Measurements from ENCODE around the gene C5orf22. TPM values are rescaled to one million over a fixed set of nuclear protein-coding genes. Genes with fewer than 3 reads are reported as not detected.

C5orf22 gene
- total and polyA plus RNA-seq, 2 of the 13 experiments (the other 11 are each of a cell fraction or from before 2014, with no cell fraction given): 14.0 to 21.5 TPM

GRCh38 chr5:31531543-31531887 is 586 bp upstream of the C5orf22 start:
- ChIA-PET CTCF (ENCODE audit: low intra/inter-chr PET ratio, low total read pairs) (no interaction called here), POLR2A (interaction anchor here (0.6 to 1.3 kb wide), 4 partner anchors 9 to 26 kb away, joined by 3 read pairs; no protein-coding TSS in a partner anchor)
- H3K36me3 ChIP-seq (replicated peaks in 1 of 2; ENCODE audit: control insufficient read depth in 1 of 2, insufficient read depth in 2 of 2, low read length in 2 of 2): peaks cover 9 to 25% of the 10 kb centered on the region in 2 experiments
- H3K9ac ChIP-seq (ENCODE audit: insufficient read depth, low read depth, low read length): peak overlapping the region; percentile 90
- in situ Hi-C loops (cut with HindIII; ENCODE audit: extremely low pct_ligation_motif_present, low pct_unique_long_range_greater_than_20kb): no loop called here
- no peak overlapping the region for H2AFZ ChIP-seq (ENCODE audit: low read length)
- H3K4me1 ChIP-seq (ENCODE audit: insufficient read depth, low read length): peaks cover 36% of the 10 kb centered on the region
- H3K27ac ChIP-seq (ENCODE audit: extremely low read length, insufficient read depth, low read length): peak overlapping the region; percentile 85
- no peaks in the 10 kb centered on the region for H4K20me1 ChIP-seq (ENCODE audit: insufficient read depth, low read length)
- ATAC-seq: peak; percentile 69
- intact Hi-C loops (cut with micrococcal nuclease; ENCODE audit: unreplicated experiment): no loop called here
- no peaks in the 10 kb centered on the region for H3K9me3 ChIP-seq (ENCODE audit: low read length)
- DNase-seq (ENCODE audit: low spot score): peak; percentile 15
- H3K4me2 ChIP-seq (ENCODE audit: low read depth, low read length): peak overlapping the region; percentile 80
- no TSS peak for BruUV-seq (replicated peaks)
- no peaks in the 10 kb centered on the region; a peak in 1 of 5 replicates for H3K27me3 ChIP-seq (ENCODE audit: control insufficient read depth in 1 of 2, insufficient read depth in 2 of 2, low read length in 2 of 2)
- FAIRE-seq: no peak
- peak overlapping the region; percentile 63 to 82 (median 81) for H3K4me3 ChIP-seq (replicated peaks in 1 of 3; ENCODE audit: insufficient read depth in 1 of 3, low read depth in 2 of 3, low read length in 3 of 3)
- 0% methylated on average over 13 of the region's 13 CpGs for WGBS (ENCODE audit: low lambda C conversion rate)
- peaks cover 25% of the 10 kb centered on the region for H3K79me2 ChIP-seq (ENCODE audit: insufficient read depth, low read length)
- TF ChIP-seq REPIN1 (CRISPR knock-in tag; IDR thresholded peaks at IDR 0.05; ENCODE audit: borderline replicate concordance, low read depth) (no peak), RORA (CRISPR knock-in tag; IDR thresholded peaks at IDR 0.05) (no peak), HDAC2 (CRISPR knock-in tag; IDR thresholded peaks at IDR 0.05) (0 out of 2 replicates have a peak, but pooled peaks have one; percentile 10), MAX (IDR thresholded peaks at IDR 0.05) (peak; percentile 50; the same call in 1 of the 2 replicates), ZNF451 (CRISPR knock-in tag; IDR thresholded peaks at IDR 0.05) (0 out of 2 replicates have a peak, but pooled peaks have one; percentile 3)
- TF ChIP-seq, protein P1, sequence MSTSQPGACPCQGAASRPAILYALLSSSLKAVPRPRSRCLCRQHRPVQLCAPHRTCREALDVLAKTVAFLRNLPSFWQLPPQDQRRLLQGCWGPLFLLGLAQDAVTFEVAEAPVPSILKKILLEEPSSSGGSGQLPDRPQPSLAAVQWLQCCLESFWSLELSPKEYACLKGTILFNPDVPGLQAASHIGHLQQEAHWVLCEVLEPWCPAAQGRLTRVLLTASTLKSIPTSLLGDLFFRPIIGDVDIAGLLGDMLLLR (CRISPR knock-in tag; IDR thresholded peaks at IDR 0.05): peak; percentile 59; the same call in 1 of the 2 replicates
- TF ChIP-seq, protein P2, sequence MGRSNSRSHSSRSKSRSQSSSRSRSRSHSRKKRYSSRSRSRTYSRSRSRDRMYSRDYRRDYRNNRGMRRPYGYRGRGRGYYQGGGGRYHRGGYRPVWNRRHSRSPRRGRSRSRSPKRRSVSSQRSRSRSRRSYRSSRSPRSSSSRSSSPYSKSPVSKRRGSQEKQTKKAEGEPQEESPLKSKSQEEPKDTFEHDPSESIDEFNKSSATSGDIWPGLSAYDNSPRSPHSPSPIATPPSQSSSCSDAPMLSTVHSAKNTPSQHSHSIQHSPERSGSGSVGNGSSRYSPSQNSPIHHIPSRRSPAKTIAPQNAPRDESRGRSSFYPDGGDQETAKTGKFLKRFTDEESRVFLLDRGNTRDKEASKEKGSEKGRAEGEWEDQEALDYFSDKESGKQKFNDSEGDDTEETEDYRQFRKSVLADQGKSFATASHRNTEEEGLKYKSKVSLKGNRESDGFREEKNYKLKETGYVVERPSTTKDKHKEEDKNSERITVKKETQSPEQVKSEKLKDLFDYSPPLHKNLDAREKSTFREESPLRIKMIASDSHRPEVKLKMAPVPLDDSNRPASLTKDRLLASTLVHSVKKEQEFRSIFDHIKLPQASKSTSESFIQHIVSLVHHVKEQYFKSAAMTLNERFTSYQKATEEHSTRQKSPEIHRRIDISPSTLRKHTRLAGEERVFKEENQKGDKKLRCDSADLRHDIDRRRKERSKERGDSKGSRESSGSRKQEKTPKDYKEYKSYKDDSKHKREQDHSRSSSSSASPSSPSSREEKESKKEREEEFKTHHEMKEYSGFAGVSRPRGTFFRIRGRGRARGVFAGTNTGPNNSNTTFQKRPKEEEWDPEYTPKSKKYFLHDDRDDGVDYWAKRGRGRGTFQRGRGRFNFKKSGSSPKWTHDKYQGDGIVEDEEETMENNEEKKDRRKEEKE (IDR thresholded peaks at IDR 0.05): no peak
- TF ChIP-seq, protein P3, sequence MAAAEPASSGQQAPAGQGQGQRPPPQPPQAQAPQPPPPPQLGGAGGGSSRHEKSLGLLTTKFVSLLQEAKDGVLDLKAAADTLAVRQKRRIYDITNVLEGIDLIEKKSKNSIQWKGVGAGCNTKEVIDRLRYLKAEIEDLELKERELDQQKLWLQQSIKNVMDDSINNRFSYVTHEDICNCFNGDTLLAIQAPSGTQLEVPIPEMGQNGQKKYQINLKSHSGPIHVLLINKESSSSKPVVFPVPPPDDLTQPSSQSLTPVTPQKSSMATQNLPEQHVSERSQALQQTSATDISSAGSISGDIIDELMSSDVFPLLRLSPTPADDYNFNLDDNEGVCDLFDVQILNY (CRISPR knock-in tag; conservative IDR thresholded peaks at IDR 0.05): 0 out of 2 replicates have a peak, but pooled peaks have one; percentile 33
- TF ChIP-seq, protein P4, sequence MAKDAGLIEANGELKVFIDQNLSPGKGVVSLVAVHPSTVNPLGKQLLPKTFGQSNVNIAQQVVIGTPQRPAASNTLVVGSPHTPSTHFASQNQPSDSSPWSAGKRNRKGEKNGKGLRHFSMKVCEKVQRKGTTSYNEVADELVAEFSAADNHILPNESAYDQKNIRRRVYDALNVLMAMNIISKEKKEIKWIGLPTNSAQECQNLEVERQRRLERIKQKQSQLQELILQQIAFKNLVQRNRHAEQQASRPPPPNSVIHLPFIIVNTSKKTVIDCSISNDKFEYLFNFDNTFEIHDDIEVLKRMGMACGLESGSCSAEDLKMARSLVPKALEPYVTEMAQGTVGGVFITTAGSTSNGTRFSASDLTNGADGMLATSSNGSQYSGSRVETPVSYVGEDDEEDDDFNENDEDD (CRISPR knock-in tag; IDR thresholded peaks at IDR 0.05; ENCODE audit: borderline replicate concordance): peak; percentile 77; the same call in 1 of the 2 replicates
- TF ChIP-seq, protein P5, sequence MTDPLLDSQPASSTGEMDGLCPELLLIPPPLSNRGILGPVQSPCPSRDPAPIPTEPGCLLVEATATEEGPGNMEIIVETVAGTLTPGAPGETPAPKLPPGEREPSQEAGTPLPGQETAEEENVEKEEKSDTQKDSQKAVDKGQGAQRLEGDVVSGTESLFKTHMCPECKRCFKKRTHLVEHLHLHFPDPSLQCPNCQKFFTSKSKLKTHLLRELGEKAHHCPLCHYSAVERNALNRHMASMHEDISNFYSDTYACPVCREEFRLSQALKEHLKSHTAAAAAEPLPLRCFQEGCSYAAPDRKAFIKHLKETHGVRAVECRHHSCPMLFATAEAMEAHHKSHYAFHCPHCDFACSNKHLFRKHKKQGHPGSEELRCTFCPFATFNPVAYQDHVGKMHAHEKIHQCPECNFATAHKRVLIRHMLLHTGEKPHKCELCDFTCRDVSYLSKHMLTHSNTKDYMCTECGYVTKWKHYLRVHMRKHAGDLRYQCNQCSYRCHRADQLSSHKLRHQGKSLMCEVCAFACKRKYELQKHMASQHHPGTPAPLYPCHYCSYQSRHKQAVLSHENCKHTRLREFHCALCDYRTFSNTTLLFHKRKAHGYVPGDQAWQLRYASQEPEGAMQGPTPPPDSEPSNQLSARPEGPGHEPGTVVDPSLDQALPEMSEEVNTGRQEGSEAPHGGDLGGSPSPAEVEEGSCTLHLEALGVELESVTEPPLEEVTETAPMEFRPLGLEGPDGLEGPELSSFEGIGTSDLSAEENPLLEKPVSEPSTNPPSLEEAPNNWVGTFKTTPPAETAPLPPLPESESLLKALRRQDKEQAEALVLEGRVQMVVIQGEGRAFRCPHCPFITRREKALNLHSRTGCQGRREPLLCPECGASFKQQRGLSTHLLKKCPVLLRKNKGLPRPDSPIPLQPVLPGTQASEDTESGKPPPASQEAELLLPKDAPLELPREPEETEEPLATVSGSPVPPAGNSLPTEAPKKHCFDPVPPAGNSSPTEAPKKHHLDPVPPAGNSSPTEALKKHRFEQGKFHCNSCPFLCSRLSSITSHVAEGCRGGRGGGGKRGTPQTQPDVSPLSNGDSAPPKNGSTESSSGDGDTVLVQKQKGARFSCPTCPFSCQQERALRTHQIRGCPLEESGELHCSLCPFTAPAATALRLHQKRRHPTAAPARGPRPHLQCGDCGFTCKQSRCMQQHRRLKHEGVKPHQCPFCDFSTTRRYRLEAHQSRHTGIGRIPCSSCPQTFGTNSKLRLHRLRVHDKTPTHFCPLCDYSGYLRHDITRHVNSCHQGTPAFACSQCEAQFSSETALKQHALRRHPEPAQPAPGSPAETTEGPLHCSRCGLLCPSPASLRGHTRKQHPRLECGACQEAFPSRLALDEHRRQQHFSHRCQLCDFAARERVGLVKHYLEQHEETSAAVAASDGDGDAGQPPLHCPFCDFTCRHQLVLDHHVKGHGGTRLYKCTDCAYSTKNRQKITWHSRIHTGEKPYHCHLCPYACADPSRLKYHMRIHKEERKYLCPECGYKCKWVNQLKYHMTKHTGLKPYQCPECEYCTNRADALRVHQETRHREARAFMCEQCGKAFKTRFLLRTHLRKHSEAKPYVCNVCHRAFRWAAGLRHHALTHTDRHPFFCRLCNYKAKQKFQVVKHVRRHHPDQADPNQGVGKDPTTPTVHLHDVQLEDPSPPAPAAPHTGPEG (CRISPR knock-in tag; IDR thresholded peaks at IDR 0.05): no peak
